ENCODE results near the gene MB. TPM values are rescaled to one million over a fixed set of nuclear protein-coding genes. Genes with fewer than 3 reads are reported as not detected.

Gene MB
- total and polyA plus RNA-seq, 4 donors, result 0.13 to 0.25 TPM; not detected in 2

GRCh38 chr22:35649636-35650250, 32.6 kb upstream of the MB start:
- Histone ChIP-seq H3K4me3 (ENCODE audit: low read depth in 1 of 3, low read length in 3 of 3) (peak overlapping the region; percentile 87 to 99 (median 88)), H3K9ac (ENCODE audit: low read depth in 1 of 2, low read length in 2 of 2) (peak overlapping the region; percentile 79 to 100), H3K27me3 (ENCODE audit: control insufficient read depth in 4 of 4, insufficient read depth in 4 of 4, low read length in 3 of 4) (no peaks in the 10 kb centered on the region), H3K9me3 (ENCODE audit: control insufficient read depth in 4 of 4, low read length in 3 of 4) (no peaks in the 10 kb centered on the region), H3K27ac (ENCODE audit: low read depth in 1 of 2, low read length in 2 of 2) (peak overlapping the region; percentile 93 to 97), H3K36me3 (ENCODE audit: control insufficient read depth in 4 of 4, insufficient read depth in 3 of 4, low read depth in 1 of 4, low read length in 3 of 4) (peaks cover 0 to 6% (median 0%) of the 10 kb centered on the region in 4 donors), H3K4me1 (ENCODE audit: control insufficient read depth in 4 of 4, insufficient read depth in 4 of 4, low read length in 3 of 4) (peaks cover 8 to 49% (median 29%) of the 10 kb centered on the region in 4 donors)
- no peak for TF ChIP-seq FOXA2 (IDR thresholded peaks at IDR 0.05)
- TF ChIP-seq RXRA (IDR thresholded peaks at IDR 0.05), result peak in 1 of 2 donors; percentile 18
- no peak for DNase-seq (ENCODE audit: low spot score)
- 27% methylated on average over 7 of the region's 7 CpGs for WGBS

- Histone ChIP-seq H3K27me3 (ENCODE audit: control insufficient read depth in 4 of 4, insufficient read depth in 4 of 4, low read length in 3 of 4) (no peaks in the 10 kb centered on the region), H3K9ac (ENCODE audit: low read depth in 1 of 2, low read length in 2 of 2) (peak overlapping the region; percentile 79 to 100), H3K9me3 (ENCODE audit: control insufficient read depth in 4 of 4, low read length in 3 of 4) (no peaks in the 10 kb centered on the region), H3K4me1 (ENCODE audit: control insufficient read depth in 4 of 4, insufficient read depth in 4 of 4, low read length in 3 of 4) (peaks cover 8 to 46% (median 31%) of the 10 kb centered on the region in 4 donors), H3K36me3 (ENCODE audit: control insufficient read depth in 4 of 4, insufficient read depth in 3 of 4, low read depth in 1 of 4, low read length in 3 of 4) (peaks cover 0 to 3% (median 0%) of the 10 kb centered on the region in 4 donors), H3K27ac (ENCODE audit: low read depth in 1 of 2, low read length in 2 of 2) (peak overlapping the region; percentile 93 to 97), H3K4me3 (ENCODE audit: low read depth in 1 of 3, low read length in 3 of 3) (peak overlapping the region; percentile 87 to 99 (median 88))
- TF ChIP-seq JUND (IDR thresholded peaks at IDR 0.05), result no peak
- TF ChIP-seq FOXA1 (IDR thresholded peaks at IDR 0.05), result no peak
- TF ChIP-seq GABPA (IDR thresholded peaks at IDR 0.05 in 1 of 2, conservative IDR thresholded peaks at IDR 0.05 in 1 of 2), result no peak
- TF ChIP-seq ATF3 (IDR thresholded peaks at IDR 0.05), result no peak
- no peak for TF ChIP-seq FOXA2 (IDR thresholded peaks at IDR 0.05)
- no peak for TF ChIP-seq HNF4A (conservative IDR thresholded peaks at IDR 0.05)
- no peak for TF ChIP-seq RAD21 (IDR thresholded peaks at IDR 0.05)
- TF ChIP-seq ZBTB33 (IDR thresholded peaks at IDR 0.05), result no peak
- no peak for TF ChIP-seq CTCF (IDR thresholded peaks at IDR 0.05; ENCODE audit: low read depth, low read length, missing input control)
- no peak for TF ChIP-seq REST (IDR thresholded peaks at IDR 0.05)
- TF ChIP-seq MAX (IDR thresholded peaks at IDR 0.05), result no peak
- TF ChIP-seq RXRA (IDR thresholded peaks at IDR 0.05), result no peak
- TF ChIP-seq SP1 (IDR thresholded peaks at IDR 0.05), result no peak
- no peak for TF ChIP-seq EGR1 (IDR thresholded peaks at IDR 0.05; ENCODE audit: low read depth in 2 of 2)
- TF ChIP-seq NR2F2 (IDR thresholded peaks at IDR 0.05), result no peak
- no peak for TF ChIP-seq TAF1 (conservative IDR thresholded peaks at IDR 0.05)
- TF ChIP-seq YY1 (IDR thresholded peaks at IDR 0.05), result no peak
- TF ChIP-seq HNF4G (IDR thresholded peaks at IDR 0.05), result no peak
- DNase-seq (ENCODE audit: low spot score), result no peak
- 11% methylated on average over 7 of the region's 7 CpGs for WGBS
Observed at GRCh38 chr22:35649026-35649553, 32.0 kb upstream of the MB start.

Measured in liver (tissue), 9 donors.